ENCODE results near the gene D2HGDH. TPM values are rescaled to one million over a fixed set of nuclear protein-coding genes. Genes with fewer than 3 reads are reported as not detected.
"Not testable (repeated sequence)": the region's sequence is repeated elsewhere in the genome, so short reads cannot be mapped to it uniquely, and the experiment has no call there.

Gene D2HGDH
- total and polyA plus RNA-seq, 5 donors = 16.0 to 22.3 (median 16.9) TPM

DNA sequence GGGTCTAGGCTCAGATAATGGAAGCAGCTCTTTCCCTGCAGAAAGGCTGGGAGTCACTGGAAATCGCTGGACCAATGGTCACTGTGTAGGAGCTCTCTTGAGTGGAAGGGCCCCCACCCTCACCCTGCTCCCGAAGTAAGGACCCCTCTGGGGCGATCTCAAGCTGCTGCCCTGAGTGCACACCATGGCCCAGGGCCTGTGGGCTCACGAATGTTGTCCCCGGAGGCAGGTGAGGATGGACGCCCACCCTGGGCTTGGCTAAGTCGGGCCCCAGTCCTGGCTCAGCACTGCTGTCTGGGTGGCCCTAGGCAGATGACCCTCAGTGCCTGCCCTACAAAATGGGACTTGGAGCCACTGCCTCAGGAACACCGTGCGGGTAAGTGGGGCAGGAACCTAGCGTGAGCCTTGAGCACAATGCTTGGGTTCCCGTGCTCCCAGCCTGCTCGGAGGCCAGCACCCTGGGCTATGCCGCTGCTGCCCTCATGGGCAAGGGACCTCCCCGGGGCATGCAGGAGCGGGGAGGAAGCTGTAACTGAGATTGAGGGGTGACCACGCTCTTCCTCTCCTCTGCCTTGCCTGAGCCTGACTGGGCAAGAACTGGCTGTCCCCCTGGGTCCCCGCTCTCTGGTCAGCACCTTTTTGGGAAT lies 3.7 kb downstream of the D2HGDH start:
- DNase-seq (peak in 2 of 3 donors; percentile 25 to 51), ATAC-seq (no peak)
- H3K9me3 ChIP-seq (ENCODE audit: control insufficient read depth, low read length) = no peaks in the 10 kb centered on the region
- H3K27ac ChIP-seq (ENCODE audit: low read length) = no peak overlapping the region
- H3K4me1 ChIP-seq (ENCODE audit: control insufficient read depth, insufficient read depth, low read length) = no peaks in the 10 kb centered on the region
- H3K27me3 ChIP-seq (ENCODE audit: control insufficient read depth, insufficient read depth) = no peaks in the 10 kb centered on the region
- H3K4me3 ChIP-seq (ENCODE audit: low read length) = no peak overlapping the region
- intact Hi-C loops (cut with DNase I) = loop anchor here in 3 of 4 donors (10.0 kb wide), 1 partner anchor 137 kb away; no protein-coding TSS in a partner anchor
- 95% methylated on average over 17 of the region's 17 CpGs for WGBS

DNA sequence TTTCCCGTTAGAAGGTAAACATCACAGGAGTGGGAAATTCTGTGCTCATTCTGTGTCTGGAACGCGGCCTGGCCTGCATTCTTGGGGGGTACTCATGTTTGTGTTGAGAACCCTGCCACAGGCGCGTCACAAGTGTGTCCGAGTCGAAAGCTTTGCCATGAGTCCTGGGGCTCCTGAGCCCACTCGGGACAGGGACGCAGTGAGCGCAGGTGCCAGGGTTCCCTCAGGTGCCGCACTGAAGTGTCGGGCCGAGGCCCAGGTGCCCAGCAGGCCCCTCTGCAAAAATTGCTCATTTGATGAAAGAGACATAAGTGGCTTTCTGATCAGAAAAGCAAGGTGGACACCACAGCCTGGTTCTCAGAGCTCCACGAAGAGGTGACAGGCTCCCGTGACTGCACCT lies 4.7 kb downstream of the D2HGDH start:
- DNase-seq (peak in 1 of 3 donors; percentile 30), ATAC-seq (no peak)
- Histone ChIP-seq H3K4me1 (ENCODE audit: control insufficient read depth, insufficient read depth, low read length) (no peaks in the 10 kb centered on the region), H3K27ac (ENCODE audit: low read length) (no peak overlapping the region), H3K9me3 (ENCODE audit: control insufficient read depth, low read length) (no peaks in the 10 kb centered on the region), H3K4me3 (ENCODE audit: low read length) (no peak overlapping the region), H3K27me3 (ENCODE audit: control insufficient read depth, insufficient read depth) (no peaks in the 10 kb centered on the region)
- intact Hi-C loops (cut with DNase I) = loop anchor here in 3 of 4 donors (10.0 kb wide), 1 partner anchor 136 kb away; no protein-coding TSS in a partner anchor
- 95% methylated on average over 15 of the region's 15 CpGs for WGBS

DNA sequence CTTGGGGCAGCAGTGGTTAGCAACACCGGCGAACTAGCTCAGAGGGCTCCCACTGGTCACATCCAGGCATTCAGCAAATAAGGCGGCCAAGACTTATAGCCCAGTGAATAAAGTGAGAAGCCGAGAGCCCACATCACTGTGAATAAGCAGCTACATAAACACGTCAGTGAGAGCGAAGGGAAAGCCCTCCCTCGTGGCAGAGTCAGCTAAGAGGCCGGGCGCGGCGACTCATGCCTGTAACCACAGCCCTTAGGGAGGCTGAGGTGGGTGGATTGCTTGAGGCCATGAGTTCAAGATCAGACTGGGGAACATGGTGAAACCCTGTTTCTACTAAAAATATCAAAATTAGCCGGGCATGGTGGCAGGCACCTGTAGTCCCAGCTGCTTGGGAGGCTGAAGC lies 5.2 kb downstream of the D2HGDH start:
- no peaks in the 10 kb centered on the region for H3K9me3 ChIP-seq (ENCODE audit: control insufficient read depth, low read length)
- intact Hi-C loops (cut with DNase I) = loop anchor here in 3 of 4 donors (10.0 kb wide), 1 partner anchor 135 kb away; no protein-coding TSS in a partner anchor
- H3K4me3 ChIP-seq (ENCODE audit: low read length) = no peak overlapping the region
- DNase-seq = peak in 1 of 3 donors; percentile 12
- H3K27me3 ChIP-seq (ENCODE audit: control insufficient read depth, insufficient read depth) = no peaks in the 10 kb centered on the region
- no peak for ATAC-seq
- H3K27ac ChIP-seq (ENCODE audit: low read length) = no peak overlapping the region
- 93% methylated on average over 12 of the region's 12 CpGs for WGBS
- no peaks in the 10 kb centered on the region for H3K4me1 ChIP-seq (ENCODE audit: control insufficient read depth, insufficient read depth, low read length)

DNA sequence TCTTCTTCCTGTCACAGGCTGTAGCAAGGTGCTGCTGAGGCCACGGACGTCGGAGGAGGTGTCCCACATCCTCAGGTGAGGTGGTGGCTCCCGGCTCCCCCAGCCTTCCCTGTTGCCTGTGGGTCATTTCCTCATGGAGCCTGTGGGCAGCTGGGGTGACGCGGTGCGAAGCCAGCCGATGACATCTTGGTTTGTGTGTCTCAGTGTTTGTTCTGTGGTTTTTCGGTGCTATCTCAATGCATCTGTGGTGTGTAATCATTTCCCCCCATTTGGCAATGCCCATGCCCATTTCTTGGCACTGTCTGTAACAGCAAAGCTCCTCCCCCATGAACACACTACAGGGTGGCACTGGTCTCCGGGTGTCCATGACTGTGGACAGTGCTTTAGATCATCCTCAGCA lies 6.6 kb downstream of the D2HGDH start:
- ATAC-seq = no peak
- WGBS = 79% methylated on average over 10 of the region's 10 CpGs

DNA sequence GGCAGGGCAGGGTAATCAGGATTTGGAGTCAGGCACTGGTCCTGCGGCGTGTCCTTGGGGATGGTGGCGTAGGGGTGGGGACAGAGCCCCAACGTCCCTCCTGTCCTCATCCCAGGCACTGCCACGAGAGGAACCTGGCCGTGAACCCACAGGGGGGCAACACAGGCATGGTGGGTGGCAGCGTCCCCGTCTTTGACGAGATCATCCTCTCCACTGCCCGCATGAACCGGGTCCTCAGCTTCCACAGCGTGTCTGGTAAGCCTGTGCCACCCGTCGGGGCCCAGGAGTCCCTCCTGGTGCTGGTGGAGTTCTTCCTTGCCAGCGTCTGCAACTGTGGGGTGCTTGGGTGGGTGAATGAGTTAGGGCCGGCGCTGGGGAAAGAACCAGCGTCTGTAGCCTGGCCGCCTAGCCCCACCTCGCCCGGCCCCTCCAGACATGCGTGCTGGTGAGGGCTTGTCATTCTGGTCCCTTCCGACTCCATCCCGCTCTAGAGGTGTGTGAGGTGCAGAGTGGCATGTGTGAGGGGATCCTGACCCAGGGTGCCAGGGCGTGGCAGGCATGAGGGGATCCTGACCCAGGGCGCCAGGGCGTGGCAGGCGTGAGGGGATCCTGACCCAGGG lies 8.0 kb downstream of the D2HGDH start:
- H3K27me3 ChIP-seq (ENCODE audit: control insufficient read depth, insufficient read depth) = no peaks in the 10 kb centered on the region
- intact Hi-C loops (cut with DNase I) = no loop called here
- no peaks in the 10 kb centered on the region for H3K4me1 ChIP-seq (ENCODE audit: control insufficient read depth, insufficient read depth, low read length)
- H3K9me3 ChIP-seq (ENCODE audit: control insufficient read depth, low read length) = no peaks in the 10 kb centered on the region
- no peak for ATAC-seq
- peak in 1 of 3 donors; percentile 10 for DNase-seq
- H3K27ac ChIP-seq (ENCODE audit: low read length) = no peak overlapping the region
- WGBS = 96% methylated on average over 28 of the region's 28 CpGs
- H3K4me3 ChIP-seq (ENCODE audit: low read length) = no peak overlapping the region

More for the DNA sequence above, 6.6 kb downstream of the D2HGDH start:
- Histone ChIP-seq H3K4me3 (ENCODE audit: low read length) (no peak overlapping the region), H3K27me3 (ENCODE audit: control insufficient read depth, insufficient read depth) (no peaks in the 10 kb centered on the region), H3K9me3 (ENCODE audit: control insufficient read depth, low read length) (no peaks in the 10 kb centered on the region), H3K27ac (ENCODE audit: low read length) (no peak overlapping the region), H3K4me1 (ENCODE audit: control insufficient read depth, insufficient read depth, low read length) (no peaks in the 10 kb centered on the region)
- intact Hi-C loops (cut with DNase I) = no loop called here
- peak in 1 of 3 donors; percentile 37 for DNase-seq

DNA sequence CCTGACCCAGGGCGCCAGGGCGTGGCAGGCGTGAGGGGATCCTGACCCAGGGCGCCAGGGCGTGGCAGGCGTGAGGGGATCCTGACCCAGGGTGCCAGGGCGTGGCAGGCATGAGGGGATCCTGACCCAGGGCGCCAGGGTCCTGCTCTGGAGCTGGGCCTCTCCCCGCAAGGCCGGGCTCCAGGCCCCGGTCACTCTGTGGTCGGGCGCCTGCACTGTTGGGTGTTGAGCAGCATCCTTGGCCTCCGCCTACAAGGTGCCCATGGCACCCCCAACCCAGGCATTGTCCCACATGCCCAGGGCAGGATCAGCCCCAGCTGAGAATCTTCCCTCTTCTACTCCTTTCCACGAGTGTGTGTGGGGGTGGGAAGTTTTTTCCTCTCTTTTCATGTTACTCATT lies 8.6 kb downstream of the D2HGDH start:
- H3K9me3 ChIP-seq (ENCODE audit: control insufficient read depth, low read length); H3K4me1 ChIP-seq (ENCODE audit: control insufficient read depth, insufficient read depth, low read length); ATAC-seq; H3K27me3 ChIP-seq (ENCODE audit: control insufficient read depth, insufficient read depth); H3K27ac ChIP-seq (ENCODE audit: low read length); intact Hi-C loops (cut with DNase I); H3K4me3 ChIP-seq (ENCODE audit: low read length): not testable (repeated sequence)
- peak in 1 of 3 donors; percentile 42 for DNase-seq
- WGBS = 94% methylated on average over 15 of the region's 15 CpGs

DNA sequence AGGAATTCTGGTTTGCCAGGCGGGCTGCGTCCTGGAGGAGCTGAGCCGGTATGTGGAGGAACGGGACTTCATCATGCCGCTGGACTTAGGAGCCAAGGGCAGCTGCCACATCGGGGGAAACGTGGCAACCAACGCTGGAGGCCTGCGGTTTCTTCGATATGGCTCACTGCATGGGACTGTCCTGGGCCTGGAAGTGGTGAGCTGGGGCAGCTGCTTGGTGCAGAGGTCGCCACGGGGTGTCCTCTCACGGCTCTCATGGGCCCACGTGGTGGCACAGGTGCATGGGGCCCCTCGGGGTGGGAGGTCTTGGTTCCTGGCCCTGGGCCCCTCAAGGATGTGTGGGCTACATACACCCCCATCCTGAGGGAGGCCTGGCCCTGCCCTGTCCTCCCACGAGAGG lies 9.2 kb downstream of the D2HGDH start:
- 91% methylated on average over 16 of the region's 16 CpGs for WGBS
- DNase-seq = peak in 2 of 3 donors; percentile 31 to 37

DNA sequence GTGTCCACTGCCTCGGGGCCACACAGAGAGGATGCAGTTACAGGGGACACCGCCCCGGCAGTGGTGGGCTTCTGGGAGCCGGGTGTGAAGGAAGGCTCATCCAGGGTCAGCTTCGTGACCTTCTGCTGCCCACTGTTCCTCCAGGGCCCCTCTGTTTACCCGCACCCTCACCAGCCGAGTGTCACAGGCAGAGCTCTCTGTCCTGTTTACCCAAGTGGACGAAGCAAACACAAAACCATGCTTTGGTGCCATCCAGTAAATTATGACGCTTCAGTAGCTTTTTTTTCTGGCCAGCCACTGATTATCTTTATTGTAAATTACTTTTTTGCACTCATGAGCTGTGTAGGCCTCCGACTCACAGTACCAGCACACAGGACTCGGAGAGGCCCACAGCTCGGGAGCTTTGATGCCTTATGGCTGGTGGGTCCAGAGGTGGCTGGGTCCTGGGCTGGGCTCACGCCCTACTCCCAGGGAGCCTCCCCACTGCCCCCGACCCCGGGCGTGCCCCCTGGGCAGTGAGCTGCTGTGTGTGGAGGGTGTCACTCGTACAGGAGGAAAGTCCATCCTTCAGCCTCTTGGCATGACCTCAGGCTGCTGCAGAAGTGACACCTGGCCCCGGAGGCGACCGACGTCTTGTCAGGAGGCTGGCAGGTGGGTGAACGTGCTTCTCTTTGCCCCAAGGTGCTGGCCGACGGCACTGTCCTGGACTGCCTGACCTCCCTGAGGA lies 9.8 kb downstream of the D2HGDH start:
- Histone ChIP-seq H3K4me3 (ENCODE audit: low read length) (no peak overlapping the region), H3K27me3 (ENCODE audit: control insufficient read depth, insufficient read depth) (no peaks in the 10 kb centered on the region), H3K4me1 (ENCODE audit: control insufficient read depth, insufficient read depth, low read length) (no peaks in the 10 kb centered on the region), H3K9me3 (ENCODE audit: control insufficient read depth, low read length) (no peaks in the 10 kb centered on the region), H3K27ac (ENCODE audit: low read length) (no peak overlapping the region)
- WGBS = 92% methylated on average over 24 of the region's 24 CpGs
- no peak for ATAC-seq
- DNase-seq = peak in 2 of 3 donors; percentile 21 to 32
- intact Hi-C loops (cut with DNase I) = no loop called here

More for the DNA sequence above, 9.2 kb downstream of the D2HGDH start:
- ATAC-seq = no peak
- Histone ChIP-seq H3K9me3 (ENCODE audit: control insufficient read depth, low read length) (no peaks in the 10 kb centered on the region), H3K27me3 (ENCODE audit: control insufficient read depth, insufficient read depth) (no peaks in the 10 kb centered on the region), H3K4me1 (ENCODE audit: control insufficient read depth, insufficient read depth, low read length) (no peaks in the 10 kb centered on the region), H3K4me3 (ENCODE audit: low read length) (no peak overlapping the region), H3K27ac (ENCODE audit: low read length) (no peak overlapping the region)
- intact Hi-C loops (cut with DNase I) = no loop called here

DNA sequence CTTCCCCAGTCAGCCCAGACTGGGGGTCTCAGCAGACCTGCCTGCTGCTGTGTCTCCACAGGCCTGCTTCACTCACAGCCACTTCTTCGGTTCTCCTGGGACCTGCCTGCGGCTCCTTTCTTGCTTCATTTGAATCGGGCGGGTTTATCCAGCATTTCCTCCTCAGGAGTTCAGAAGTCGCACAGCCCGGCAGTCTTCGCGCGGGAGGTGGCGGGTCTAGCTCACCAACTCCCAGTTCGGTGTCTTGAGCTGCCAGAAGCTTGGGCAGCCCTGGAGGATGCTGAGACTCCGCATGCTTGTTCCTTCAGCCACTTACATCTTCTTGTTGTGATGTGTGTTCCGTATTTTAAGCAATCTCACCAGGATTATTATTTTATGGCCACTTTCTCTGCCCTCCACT lies 10.8 kb downstream of the D2HGDH start:
- intact Hi-C loops (cut with DNase I) = no loop called here
- H3K27me3 ChIP-seq (ENCODE audit: control insufficient read depth, insufficient read depth) = no peaks in the 10 kb centered on the region
- H3K4me3 ChIP-seq (ENCODE audit: low read length) = no peak overlapping the region
- peak in 2 of 3 donors; percentile 3 for DNase-seq
- no peaks in the 10 kb centered on the region for H3K9me3 ChIP-seq (ENCODE audit: control insufficient read depth, low read length)
- no peak overlapping the region for H3K27ac ChIP-seq (ENCODE audit: low read length)
- ATAC-seq = no peak
- 98% methylated on average over 13 of the region's 13 CpGs for WGBS
- no peaks in the 10 kb centered on the region for H3K4me1 ChIP-seq (ENCODE audit: control insufficient read depth, insufficient read depth, low read length)

DNA sequence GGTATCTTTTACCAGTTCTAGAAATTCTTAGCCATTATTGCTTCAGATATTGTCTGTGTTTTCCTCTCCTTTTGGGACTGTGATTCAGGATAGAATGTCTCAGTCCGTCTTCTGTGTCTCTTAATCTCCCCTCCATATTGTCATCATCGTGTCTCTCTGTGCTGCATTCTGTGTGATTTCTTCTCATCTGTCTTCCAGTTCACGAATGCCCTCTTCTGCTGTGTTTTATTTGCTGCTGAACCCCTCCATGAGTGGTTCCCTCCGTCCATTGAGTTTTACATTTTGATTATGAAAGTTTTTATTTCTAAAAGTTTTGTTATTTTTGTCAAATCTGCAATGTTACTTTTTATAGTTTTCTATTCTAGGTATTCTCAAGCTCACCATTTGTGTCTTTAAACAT lies 11.7 kb downstream of the D2HGDH start:
- intact Hi-C loops (cut with DNase I) = no loop called here
- Histone ChIP-seq H3K4me3 (ENCODE audit: low read length) (no peak overlapping the region), H3K4me1 (ENCODE audit: control insufficient read depth, insufficient read depth, low read length) (no peaks in the 10 kb centered on the region), H3K27ac (ENCODE audit: low read length) (no peak overlapping the region), H3K27me3 (ENCODE audit: control insufficient read depth, insufficient read depth) (no peaks in the 10 kb centered on the region), H3K9me3 (ENCODE audit: control insufficient read depth, low read length) (no peaks in the 10 kb centered on the region)
- DNase-seq (no peak), ATAC-seq (no peak)
- WGBS = over 99% methylated on average over 4 of the region's 4 CpGs

All from right cardiac atrium (tissue), 5 donors.